HUES6 (cell line): ENCODE data around the gene HLA-E.
"Not testable (repeated sequence)": the region's sequence is repeated elsewhere in the genome, so short reads cannot be mapped to it uniquely, and the experiment has no call there.

Experiments
- H3K27ac ChIP-seq: 2 replicates; pipeline ENCODE4 v1.7.0; 2013; ENCODE audit warnings: low read depth, mild to moderate bottlenecking, low read length, inconsistent platforms
- H3K27me3 ChIP-seq: 2 replicates; pipeline ENCODE4 v1.6.1; 2013; ENCODE audit warnings: low read length; ENCODE audit not compliant: control insufficient read depth, insufficient read depth
- H3K36me3 ChIP-seq: 2 replicates; pipeline ENCODE4 v1.6.1; 2013; ENCODE audit warnings: low read length; ENCODE audit not compliant: control insufficient read depth, insufficient read depth
- H3K4me1 ChIP-seq: 2 replicates; pipeline ENCODE4 v1.6.1; 2013; ENCODE audit warnings: low read length; ENCODE audit not compliant: control insufficient read depth, insufficient read depth
- H3K4me3 ChIP-seq: 2 replicates; pipeline ENCODE4 v1.5.1; 2013; ENCODE audit warnings: low read depth, low read length
- H3K9ac ChIP-seq: one replicate; pipeline ENCODE4 v1.6.1; 2013; ENCODE audit warnings: mild to moderate bottlenecking, low read length
- H3K9me3 ChIP-seq: 2 replicates; pipeline ENCODE4 v1.6.1; 2013; ENCODE audit warnings: low read depth, low read length; ENCODE audit not compliant: control insufficient read depth, insufficient read depth

HLA-E gene

GRCh38 chr6:30481211-30481964 lies 7.9 kb upstream of the HLA-E start:
- peaks cover 6% of the 10 kb centered on the region; the same call in 1 of the 2 replicates for H3K4me1 ChIP-seq
- H3K4me3 ChIP-seq, result peak overlapping the region; percentile 60
- H3K27me3 ChIP-seq, result peaks cover 67% of the 10 kb centered on the region
- no peaks in the 10 kb centered on the region for H3K9me3 ChIP-seq
- no peaks in the 10 kb centered on the region for H3K36me3 ChIP-seq
- no peak overlapping the region for H3K9ac ChIP-seq
- no peak overlapping the region for H3K27ac ChIP-seq

GRCh38 chr6:30481965-30482644 lies 7.2 kb upstream of the HLA-E start:
- H3K27ac ChIP-seq, H3K9ac ChIP-seq, H3K36me3 ChIP-seq, H3K4me1 ChIP-seq, H3K9me3 ChIP-seq: not testable (repeated sequence)
- Histone ChIP-seq H3K4me3 (peak overlapping the region; percentile 60), H3K27me3 (peaks cover 62% of the 10 kb centered on the region)

GRCh38 chr6:30483677-30484279 lies 5.5 kb upstream of the HLA-E start:
- peaks cover 49% of the 10 kb centered on the region for H3K27me3 ChIP-seq
- H3K36me3 ChIP-seq, result no peaks in the 10 kb centered on the region
- H3K9ac ChIP-seq, result no peak overlapping the region
- no peak overlapping the region for H3K4me3 ChIP-seq
- H3K4me1 ChIP-seq, result peaks cover 6% of the 10 kb centered on the region; the same call in 1 of the 2 replicates
- H3K27ac ChIP-seq, result no peak overlapping the region
- no peaks in the 10 kb centered on the region for H3K9me3 ChIP-seq

- peaks cover 7% of the 10 kb centered on the region for H3K4me1 ChIP-seq
Observed at GRCh38 chr6:30485236-30485635, 4.1 kb upstream of the HLA-E start.

GRCh38 chr6:30487926-30488325 lies 1.4 kb upstream of the HLA-E start:
- Histone ChIP-seq H3K9ac (no peak overlapping the region), H3K27me3 (peaks cover 10% of the 10 kb centered on the region; the same call in 1 of the 2 replicates), H3K36me3 (peaks cover 26% of the 10 kb centered on the region), H3K9me3 (no peaks in the 10 kb centered on the region), H3K4me3 (no peak overlapping the region), H3K27ac (no peak overlapping the region), H3K4me1 (peaks cover 5% of the 10 kb centered on the region)

More at GRCh38 chr6:30485236-30485635, 4.1 kb upstream of the HLA-E start:
- Histone ChIP-seq H3K36me3 (peaks cover 1% of the 10 kb centered on the region; the same call in 1 of the 2 replicates), H3K27ac (no peak overlapping the region), H3K4me3 (no peak overlapping the region), H3K27me3 (peaks cover 34% of the 10 kb centered on the region), H3K9me3 (no peaks in the 10 kb centered on the region), H3K9ac (no peak overlapping the region)

- H3K27ac ChIP-seq, H3K4me1 ChIP-seq, H3K9me3 ChIP-seq, H3K27me3 ChIP-seq, H3K9ac ChIP-seq: not testable (repeated sequence)
- peak overlapping the region; percentile 84 for H3K4me3 ChIP-seq
- peaks cover 26% of the 10 kb centered on the region for H3K36me3 ChIP-seq
Observed at GRCh38 chr6:30488697-30489080, 620 bp upstream of the HLA-E start.

- Histone ChIP-seq H3K4me3 (peak overlapping the region; percentile 84), H3K36me3 (peaks cover 26% of the 10 kb centered on the region), H3K27me3 (peaks cover 3% of the 10 kb centered on the region; the same call in 1 of the 2 replicates), H3K4me1 (peaks cover 5% of the 10 kb centered on the region), H3K9me3 (no peaks in the 10 kb centered on the region), H3K9ac (peak overlapping the region; percentile 83), H3K27ac (no peak overlapping the region)
Observed at GRCh38 chr6:30490026-30490876, 942 bp downstream of the HLA-E start.

GRCh38 chr6:30491291-30491953 lies 2.1 kb downstream of the HLA-E start:
- not testable (repeated sequence) for H3K27me3 ChIP-seq, H3K4me3 ChIP-seq, H3K9ac ChIP-seq, H3K4me1 ChIP-seq, H3K9me3 ChIP-seq, H3K27ac ChIP-seq
- peaks cover 26% of the 10 kb centered on the region for H3K36me3 ChIP-seq

- Histone ChIP-seq H3K9ac (no peak overlapping the region), H3K4me1 (peaks cover 5% of the 10 kb centered on the region), H3K36me3 (peaks cover 26% of the 10 kb centered on the region), H3K4me3 (no peak overlapping the region), H3K27ac (no peak overlapping the region), H3K9me3 (no peaks in the 10 kb centered on the region), H3K27me3 (0 out of 2 replicates have a peak, but pooled peaks cover 3% of the 10 kb centered on the region)
Observed at GRCh38 chr6:30491991-30492952, 3.0 kb downstream of the HLA-E start.
